GM19023 (cell line): Measurements from ENCODE around the gene THTPA.
"Not testable (repeated sequence)": the region's sequence is repeated elsewhere in the genome, so short reads cannot be mapped to it uniquely, and the experiment has no call there.

ENCODE experiments used
- ATAC-seq: cut with Tn5 transposase; IDR thresholded peaks from one replicate; pipeline ENCODE4 v1.9.1; 2021; ENCODE audit warnings: mild to moderate bottlenecking, moderate library complexity; ENCODE audit not compliant: unreplicated experiment

Gene THTPA

DNA sequence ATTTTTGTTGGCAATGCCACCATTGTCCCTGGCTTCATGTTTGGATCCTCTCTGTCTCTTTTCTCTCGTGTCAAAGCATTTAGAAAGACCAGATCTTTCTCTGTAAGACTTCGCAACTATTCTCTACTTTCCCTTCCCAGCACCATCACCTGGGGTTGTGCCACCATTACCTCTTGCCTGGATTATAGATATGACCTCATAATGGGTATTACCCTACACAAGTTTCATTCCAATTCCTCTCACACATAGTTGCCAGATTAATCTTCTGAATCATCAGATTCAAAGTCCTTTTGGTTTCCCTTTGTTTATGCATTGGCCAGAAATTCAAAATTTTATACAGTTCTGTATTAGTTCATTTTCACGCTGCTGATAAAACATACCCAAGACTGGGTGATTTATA lies 52.9 kb downstream of the THTPA start:
- ATAC-seq: no peak

DNA sequence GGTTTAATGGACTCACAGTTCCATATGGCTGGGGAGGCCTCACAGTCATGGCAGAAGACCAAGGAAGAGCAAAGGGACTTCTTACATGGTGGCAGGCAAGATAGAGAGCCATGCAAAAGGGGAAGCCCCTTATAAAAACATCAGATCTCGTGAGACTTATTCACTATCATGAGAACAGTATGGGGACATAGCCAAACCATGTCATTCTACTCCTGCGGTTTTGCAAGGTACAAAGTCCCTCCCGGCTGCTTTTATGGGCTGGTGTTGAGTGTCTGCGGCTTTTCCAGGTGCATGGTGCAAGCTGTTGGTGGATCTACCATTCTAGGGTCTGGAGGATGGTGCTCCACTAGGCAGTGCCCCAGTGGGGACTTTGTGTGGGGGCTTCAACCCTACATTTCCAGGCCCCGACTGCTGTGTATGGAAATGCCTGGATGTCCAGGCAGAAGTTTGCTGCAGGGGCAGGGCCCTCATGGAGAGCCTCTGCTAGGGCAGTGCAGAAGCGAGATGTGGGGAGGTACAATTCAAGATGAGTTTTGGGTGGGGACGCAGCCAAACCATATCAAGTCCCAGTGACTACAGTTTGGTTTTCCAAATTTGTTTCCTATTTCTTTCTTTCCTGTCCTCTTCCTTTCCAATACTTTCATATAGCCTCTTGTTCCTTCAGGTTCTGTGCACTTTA lies 53.5 kb downstream of the THTPA start:
- ATAC-seq: not testable (repeated sequence)
